Body of pancreas (tissue), 4 donors: ENCODE measurements around the gene GPRC5B.

Experiments
- CTCF ChIP-seq, 7 experiments: fragments of 450-650 bp in 4 of 7; fragments of 200-600 bp in 3 of 7; sonication (generic) in 3 of 7; IDR thresholded peaks; one replicate each; pipeline ENCODE4 v1.5.1; 2016 to 2019; ENCODE audit warnings: antibody characterized with exemption in 7 of 7
- POLR2A ChIP-seq, 3 donors: fragments of 450-650 bp; IDR thresholded peaks; one replicate each; pipeline ENCODE4 v1.6.1; 2016; ENCODE audit warnings: antibody characterized with exemption in 3 of 3, mild to moderate bottlenecking in 2 of 3

- TF ChIP-seq POLR2A (IDR thresholded peaks at IDR 0.05) (no peak), CTCF (IDR thresholded peaks at IDR 0.05) (no peak)
Observed at GRCh38 chr16:19817122-19817521, 67.5 kb downstream of the GPRC5B start.
